ENCODE results near the gene SEC11A.

SEC11A gene

DNA sequence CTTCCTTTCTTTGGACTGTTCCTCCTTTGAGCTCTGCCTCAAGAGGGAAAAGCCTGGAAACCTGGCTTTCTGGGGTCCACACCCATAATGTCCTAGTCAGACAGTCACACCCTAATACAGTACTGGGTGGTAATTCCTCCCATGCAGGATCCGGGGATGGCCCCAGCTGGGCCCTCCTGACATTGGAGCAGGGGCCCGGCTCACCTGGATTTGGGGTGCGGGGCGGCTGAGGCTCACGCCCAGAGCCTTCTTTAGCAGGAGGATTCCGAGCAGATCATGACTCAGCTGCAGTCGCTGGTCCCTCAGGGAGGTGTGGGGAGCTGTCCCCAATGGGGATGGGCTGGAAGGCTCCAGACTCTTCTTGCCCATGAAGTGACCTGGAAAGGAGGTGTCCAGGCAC lies 59.0 kb downstream of the SEC11A start:
- no peak for TF ChIP-seq ZFX (IDR thresholded peaks at IDR 0.05)
- TF ChIP-seq, protein P1, sequence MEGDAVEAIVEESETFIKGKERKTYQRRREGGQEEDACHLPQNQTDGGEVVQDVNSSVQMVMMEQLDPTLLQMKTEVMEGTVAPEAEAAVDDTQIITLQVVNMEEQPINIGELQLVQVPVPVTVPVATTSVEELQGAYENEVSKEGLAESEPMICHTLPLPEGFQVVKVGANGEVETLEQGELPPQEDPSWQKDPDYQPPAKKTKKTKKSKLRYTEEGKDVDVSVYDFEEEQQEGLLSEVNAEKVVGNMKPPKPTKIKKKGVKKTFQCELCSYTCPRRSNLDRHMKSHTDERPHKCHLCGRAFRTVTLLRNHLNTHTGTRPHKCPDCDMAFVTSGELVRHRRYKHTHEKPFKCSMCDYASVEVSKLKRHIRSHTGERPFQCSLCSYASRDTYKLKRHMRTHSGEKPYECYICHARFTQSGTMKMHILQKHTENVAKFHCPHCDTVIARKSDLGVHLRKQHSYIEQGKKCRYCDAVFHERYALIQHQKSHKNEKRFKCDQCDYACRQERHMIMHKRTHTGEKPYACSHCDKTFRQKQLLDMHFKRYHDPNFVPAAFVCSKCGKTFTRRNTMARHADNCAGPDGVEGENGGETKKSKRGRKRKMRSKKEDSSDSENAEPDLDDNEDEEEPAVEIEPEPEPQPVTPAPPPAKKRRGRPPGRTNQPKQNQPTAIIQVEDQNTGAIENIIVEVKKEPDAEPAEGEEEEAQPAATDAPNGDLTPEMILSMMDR (conservative IDR thresholded peaks at IDR 0.05): no peak
- H3K27ac ChIP-seq: no peak overlapping the region

DNA sequence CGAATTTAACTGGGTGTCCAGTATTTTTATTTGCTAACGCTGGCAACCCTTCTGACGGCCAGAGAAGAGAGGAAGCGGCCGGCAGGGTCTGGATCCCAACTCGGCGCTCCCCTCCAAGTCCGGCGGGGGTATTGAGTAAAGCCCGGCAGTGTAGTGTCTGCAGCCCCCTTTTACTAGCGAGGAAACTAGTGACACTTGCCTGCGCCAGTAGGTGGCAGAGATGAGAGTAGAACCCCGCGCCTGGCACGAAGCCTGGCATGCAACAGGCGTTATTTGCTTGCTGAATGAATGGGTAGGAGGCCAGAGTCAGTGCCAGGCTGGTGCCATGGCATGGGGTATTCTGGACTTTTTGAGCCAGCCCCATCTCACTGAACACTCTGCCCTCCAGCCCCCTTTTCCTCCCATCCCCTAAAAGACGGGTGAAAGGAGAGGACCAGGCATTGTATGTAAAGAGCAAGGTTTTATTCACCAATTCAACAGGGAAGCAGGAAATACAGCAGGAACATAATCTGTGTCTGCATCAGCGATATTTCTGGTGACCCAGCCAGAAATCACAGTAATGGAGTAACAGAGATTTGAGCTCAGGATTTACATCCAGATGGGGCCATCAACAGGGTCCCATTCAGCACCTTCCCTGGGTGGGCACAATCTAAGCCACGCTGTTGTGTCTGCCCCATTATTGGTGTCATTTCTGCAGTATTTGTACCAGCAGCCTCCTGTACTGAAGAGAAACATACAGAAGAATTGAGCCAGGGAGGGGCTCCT lies 61.1 kb downstream of the SEC11A start:
- H3K27ac ChIP-seq: peak overlapping the region; percentile 88
- TF ChIP-seq ZFX (IDR thresholded peaks at IDR 0.05): no peak
- TF ChIP-seq, protein P1 (conservative IDR thresholded peaks at IDR 0.05): peak; percentile 91

DNA sequence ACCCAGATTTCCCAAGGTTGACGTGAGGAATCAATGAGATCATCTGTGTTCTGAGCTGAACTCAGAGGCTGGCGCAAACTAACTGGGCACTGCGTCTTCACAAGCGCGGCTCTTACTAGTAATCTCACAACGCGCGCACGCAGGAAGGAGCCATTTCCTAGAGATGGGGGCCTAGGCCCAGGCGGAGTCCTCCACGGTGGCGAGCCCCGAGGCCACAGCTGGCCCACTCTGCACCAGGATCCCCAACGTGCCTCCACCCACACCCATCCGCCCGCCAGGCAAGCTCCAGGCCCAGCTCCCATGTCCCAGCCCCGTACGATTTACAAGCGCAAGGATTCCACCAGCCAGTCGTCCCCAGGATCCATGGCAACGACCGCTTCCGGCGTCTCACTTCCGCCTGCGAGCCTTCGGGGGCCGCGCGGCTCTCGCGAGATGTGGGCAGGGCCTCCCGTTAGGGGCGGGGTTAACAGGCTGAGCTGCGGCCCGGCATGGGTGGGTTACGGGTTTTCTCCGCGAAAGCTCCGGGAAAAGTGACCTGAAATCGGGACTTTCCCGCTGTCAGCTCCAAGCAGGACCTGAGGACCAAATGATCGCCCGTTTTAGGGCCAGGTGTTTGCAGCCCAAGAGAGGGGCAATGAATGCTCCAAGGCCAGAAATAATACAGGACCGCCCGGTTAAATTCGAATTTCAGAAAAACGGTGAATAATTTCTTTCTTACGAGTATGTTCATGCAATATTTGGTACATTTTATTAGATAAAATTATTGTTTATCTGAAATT lies 61.8 kb downstream of the SEC11A start, which contains the start of gene WDR73:
Gene WDR73, minus strand, starts transcription at position 374 of the 779 bp plus-strand sequence. Its CDS starts 9 bp downstream, at position 365.
- TF ChIP-seq, protein P1 (conservative IDR thresholded peaks at IDR 0.05): no peak
- peak; percentile 93; the same call in 1 of the 2 replicates for TF ChIP-seq ZFX (IDR thresholded peaks at IDR 0.05)
- H3K27ac ChIP-seq: peak within 1 kb of the TSS; percentile 88

DNA sequence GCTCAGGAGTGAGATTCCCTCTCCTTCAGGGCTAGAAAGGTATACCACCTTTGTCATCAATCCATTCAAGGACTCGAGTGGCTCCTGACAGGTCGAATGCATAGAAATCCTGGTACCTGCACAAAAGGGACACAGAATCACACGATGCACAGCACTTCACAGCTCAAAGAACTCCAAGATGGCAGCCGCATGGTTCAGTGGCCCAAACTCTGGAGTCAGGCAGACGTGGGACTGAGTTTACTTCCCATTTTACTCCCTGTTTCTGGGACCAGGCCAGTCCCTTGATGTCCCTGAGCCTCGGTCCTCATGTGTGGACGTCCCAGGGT lies 62.4 kb downstream of the SEC11A start:
- peak overlapping the region; percentile 88 for H3K27ac ChIP-seq
- TF ChIP-seq, protein P1 (conservative IDR thresholded peaks at IDR 0.05): no peak
- TF ChIP-seq ZFX (IDR thresholded peaks at IDR 0.05): no peak

DNA sequence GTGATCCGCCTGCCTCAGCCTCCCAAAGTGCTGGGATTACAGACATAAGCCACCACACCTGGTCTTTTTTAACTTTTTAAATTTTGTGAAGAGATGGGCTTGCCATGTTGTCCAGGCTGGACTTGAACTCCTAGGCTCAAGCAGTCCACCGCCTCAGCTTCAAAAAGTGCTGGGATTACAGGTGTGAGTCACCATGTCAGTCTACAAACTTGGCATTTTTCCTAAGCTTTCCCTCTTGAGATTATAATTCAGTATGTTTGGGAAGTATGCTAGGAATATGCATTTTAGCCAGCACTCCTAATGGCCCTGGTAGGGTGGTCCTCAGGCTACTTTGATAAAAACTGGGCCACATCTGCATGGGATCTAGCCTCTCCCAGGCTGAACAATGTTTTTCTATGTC lies 66.2 kb downstream of the SEC11A start:
- TF ChIP-seq ZFX (IDR thresholded peaks at IDR 0.05): no peak
- TF ChIP-seq, protein P1 (conservative IDR thresholded peaks at IDR 0.05): no peak
- no peak overlapping the region for H3K27ac ChIP-seq

DNA sequence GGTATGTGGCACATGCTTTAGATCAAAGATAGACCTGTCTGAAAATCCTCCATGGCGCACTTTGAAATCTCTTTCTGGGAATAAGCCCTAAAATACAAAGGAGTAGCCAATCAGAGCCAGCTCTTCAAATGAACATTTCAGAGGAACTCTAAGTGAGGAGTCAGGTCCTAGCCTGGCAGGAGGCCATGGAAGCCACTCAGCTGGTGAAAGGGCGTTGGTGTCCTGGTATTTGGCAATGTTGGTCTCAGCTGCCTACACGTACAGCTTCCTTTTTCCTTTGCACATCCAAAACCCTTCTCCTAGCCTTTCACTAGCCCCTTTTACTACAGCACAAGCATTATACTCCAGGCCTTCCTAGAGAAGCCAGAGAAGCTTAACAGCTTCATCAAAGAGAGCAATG lies 67.4 kb downstream of the SEC11A start:
- TF ChIP-seq ZFX (IDR thresholded peaks at IDR 0.05): no peak
- TF ChIP-seq, protein P1 (conservative IDR thresholded peaks at IDR 0.05): no peak
- H3K27ac ChIP-seq: no peak overlapping the region

DNA sequence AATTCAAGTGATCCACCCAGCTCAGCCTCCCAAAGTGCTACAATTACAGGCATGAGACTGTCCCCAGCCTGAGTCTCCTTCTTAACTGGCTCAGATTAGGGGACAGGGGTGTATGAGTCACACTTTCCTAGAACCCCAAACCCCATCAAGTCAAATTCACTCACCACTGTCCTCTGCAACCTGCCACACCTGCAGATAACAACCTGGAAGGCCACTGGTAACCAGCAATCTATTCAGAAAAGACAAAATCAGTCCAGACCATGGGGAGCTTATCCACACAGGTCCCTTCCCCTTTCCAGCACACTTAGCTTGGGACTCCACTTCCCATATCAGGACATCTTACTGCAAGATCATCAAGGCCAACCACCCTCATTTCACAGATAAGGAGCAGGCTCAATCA lies 68.2 kb downstream of the SEC11A start:
- H3K27ac ChIP-seq: no peak overlapping the region
- TF ChIP-seq ZFX (IDR thresholded peaks at IDR 0.05): no peak
- TF ChIP-seq, protein P1 (conservative IDR thresholded peaks at IDR 0.05): no peak

All from C4-2B (cell line).